Measurements from ENCODE around the gene CACNB4.

The CACNB4 gene

DNA sequence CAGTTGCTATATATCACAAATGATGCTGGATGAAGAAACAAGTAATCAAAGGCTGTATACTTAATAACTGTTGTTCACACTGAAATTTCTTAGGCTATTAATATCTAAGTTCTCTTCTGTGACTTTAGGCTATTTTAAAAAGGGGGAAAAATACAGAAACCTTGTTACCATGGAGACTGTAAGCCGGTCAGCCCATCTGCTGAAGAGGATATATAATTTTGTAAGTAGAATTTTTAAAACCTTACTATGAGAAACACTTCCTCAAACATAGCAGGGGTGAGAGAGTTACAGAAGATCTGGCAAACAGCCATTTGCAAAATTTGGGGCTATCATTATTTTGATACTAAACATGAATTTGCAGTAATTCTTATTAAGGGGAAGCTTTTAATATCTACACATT lies 27.8 kb downstream of the CACNB4 start:
- TF ChIP-seq GATA3 (IDR thresholded peaks at IDR 0.05; ENCODE audit: low read depth, low read length) (no peak), GATA2 (IDR thresholded peaks at IDR 0.05; ENCODE audit: low read depth, low read length) (no peak)

DNA sequence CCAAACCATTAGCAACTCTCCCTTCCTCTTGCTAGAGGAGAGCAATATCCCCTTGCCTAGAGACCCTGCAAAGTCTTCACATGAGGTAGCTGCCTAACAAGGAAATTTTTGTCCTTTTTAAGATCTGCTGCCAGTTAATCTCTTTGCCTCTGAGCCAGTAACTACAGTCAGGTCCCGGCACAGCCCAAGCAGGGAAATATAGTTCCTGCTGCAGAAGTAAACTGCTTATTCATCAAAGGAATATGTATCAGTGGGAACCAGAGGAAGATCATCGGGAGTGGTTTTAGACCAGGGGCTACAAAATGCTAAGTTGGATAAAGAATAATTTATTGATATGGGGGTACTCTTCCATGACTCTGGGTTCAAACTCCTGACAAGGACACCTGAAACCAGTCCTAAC lies 30.6 kb downstream of the CACNB4 start:
- TF ChIP-seq GATA2 (IDR thresholded peaks at IDR 0.05; ENCODE audit: low read depth, low read length) (no peak), GATA3 (IDR thresholded peaks at IDR 0.05; ENCODE audit: low read depth, low read length) (no peak)

DNA sequence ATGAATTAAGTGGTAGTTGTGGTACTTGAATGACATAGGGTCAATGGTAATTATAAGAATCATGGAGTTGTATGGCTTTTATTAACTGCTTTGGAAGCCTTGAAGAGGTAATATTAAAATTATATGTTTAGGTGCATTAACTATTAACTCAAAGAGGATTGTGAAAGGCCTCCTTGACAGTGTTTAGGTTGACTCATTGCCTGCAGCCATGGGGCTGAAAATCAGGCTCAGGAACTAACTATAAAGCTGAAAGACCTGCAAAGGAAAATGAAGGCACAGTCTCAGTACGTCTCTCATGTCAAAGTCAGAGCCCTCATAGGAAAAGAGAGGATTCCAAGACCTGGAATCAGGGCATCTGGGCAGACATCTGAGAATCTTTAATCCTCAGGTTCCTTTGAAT lies 31.0 kb downstream of the CACNB4 start:
- TF ChIP-seq GATA3 (IDR thresholded peaks at IDR 0.05; ENCODE audit: low read depth, low read length): no peak
- no peak for TF ChIP-seq GATA2 (IDR thresholded peaks at IDR 0.05; ENCODE audit: low read depth, low read length)

DNA sequence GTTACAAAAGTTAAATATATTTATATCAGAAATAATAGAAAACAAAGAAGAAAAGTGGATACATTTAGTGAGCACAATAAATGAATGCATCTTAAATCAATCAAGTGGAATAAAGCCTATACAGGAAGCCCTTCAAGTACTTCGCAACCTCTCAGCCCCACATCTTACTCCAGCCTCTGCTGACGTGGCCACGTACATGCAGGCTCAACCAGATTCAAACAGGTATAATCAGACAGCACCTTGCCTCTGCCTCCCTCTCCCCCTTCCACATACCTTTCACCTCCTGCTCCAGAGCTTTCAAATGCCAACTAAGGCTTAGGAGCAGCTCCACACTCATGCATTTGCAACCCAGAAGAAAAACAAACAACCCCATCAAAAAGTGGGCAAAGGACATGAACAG lies 32.9 kb downstream of the CACNB4 start:
- TF ChIP-seq GATA3 (IDR thresholded peaks at IDR 0.05; ENCODE audit: low read depth, low read length): no peak
- TF ChIP-seq GATA2 (IDR thresholded peaks at IDR 0.05; ENCODE audit: low read depth, low read length): no peak

DNA sequence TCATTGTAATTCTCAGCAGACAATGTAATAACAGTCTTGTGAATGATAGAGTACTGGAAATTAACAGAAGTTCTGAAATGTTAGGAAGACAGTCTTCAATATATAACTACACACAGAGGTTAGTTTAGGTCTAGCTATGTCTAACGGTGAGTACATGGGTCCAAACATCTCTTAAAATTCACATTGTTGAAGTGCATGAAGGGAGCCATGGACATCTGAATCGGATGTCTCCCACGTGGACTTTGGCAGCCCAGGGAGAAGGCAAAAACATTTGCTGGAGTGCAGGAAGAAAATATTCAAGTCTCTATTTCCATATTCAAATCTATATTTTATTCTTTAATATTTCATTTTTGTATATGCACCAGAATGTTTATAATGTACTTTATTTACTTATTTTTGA lies 34.8 kb downstream of the CACNB4 start:
- TF ChIP-seq GATA2 (IDR thresholded peaks at IDR 0.05; ENCODE audit: low read depth, low read length): no peak
- no peak for TF ChIP-seq GATA3 (IDR thresholded peaks at IDR 0.05; ENCODE audit: low read depth, low read length)

DNA sequence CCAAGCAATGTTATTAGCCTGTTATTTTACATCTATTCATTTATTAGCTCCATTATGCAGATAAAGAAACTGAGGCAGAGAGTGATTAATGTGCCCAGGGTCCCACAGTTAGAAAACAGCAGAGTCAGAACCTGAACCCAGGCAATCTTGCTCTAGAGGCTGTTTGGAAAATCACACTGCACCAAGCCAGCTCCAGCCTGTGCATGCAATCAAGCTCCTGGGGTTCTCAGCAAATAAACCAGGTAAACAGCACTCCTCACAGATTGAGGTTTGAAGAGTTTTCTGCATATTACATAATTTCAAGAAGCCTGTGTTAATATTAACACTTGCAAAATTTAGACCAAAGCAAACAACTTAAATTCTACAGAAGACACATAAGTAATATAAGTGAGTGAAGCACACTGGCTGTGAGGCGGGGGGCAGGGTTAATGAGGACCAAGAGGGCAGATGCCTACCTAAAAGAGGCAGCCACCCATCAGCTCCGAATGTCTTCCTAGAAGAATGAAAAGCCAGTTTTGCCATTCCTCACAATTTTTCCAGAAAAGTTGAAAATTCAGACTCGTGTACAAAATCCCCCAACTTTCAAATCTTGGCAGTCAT lies 35.4 kb downstream of the CACNB4 start:
- no peak for TF ChIP-seq GATA2 (IDR thresholded peaks at IDR 0.05; ENCODE audit: low read depth, low read length)
- TF ChIP-seq GATA3 (IDR thresholded peaks at IDR 0.05; ENCODE audit: low read depth, low read length): no peak

DNA sequence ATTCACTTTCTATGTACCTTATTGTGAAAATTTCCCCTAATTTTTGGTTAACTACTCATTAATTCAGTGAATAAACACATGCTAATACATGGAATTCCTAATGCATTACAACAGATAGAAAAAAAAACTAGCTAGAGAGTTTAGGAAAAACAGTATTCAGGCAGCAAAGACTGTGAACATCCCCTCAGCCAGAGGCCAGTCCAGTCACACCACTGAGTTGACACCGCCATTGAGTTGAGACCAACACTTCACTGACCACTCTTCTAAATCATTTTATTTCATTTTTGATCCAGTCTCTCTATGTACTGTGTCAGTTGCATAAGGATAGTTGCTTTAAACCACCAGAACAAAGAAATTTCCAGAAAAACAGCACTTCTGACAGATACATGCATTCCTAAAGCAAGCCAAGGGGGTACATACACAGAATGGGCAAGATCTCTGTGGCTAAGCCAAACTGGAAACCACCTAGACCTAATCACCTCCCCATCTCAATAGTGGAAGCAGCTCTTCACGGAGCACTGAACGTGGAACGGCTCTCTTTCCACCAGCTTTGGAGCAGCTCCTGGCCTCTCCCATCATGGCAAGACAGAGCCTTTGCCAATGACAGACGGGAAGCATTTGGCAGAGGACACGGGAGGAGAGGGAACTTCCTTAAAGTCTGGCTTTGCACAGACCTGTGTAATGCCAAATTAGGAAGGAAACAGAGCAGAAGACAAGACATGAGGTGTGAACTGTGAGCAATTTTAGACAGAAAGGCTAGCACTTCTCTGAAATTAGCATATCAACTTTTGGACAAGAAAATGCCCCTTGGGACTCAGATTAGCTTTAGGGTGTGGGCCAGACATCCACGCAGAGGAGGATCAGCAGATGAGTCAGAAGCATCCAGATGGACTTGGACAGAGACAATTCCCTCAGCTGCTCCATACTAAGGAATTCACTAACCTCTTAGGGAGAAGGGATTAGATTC lies 36.4 kb downstream of the CACNB4 start:
- TF ChIP-seq GATA2 (IDR thresholded peaks at IDR 0.05; ENCODE audit: low read depth, low read length) (no peak), GATA3 (IDR thresholded peaks at IDR 0.05; ENCODE audit: low read depth, low read length) (no peak)

DNA sequence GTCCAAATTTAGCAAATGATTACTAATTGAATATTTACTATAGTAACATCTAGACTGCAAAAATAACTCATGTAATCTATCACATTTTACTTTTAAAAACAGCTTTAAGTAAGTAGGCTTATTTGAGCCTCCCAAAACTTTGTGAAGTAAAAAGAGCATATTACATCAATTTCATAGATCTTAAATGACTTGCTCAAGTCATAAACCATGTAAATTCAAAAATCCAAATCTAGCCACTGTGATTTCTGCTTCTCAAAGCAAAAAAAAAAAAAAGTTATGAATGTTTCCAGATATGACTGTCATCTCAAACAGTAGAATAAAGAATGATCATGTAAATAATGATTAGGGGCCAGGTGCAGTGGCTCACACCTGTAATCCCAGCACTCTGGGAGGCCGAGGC lies 37.5 kb downstream of the CACNB4 start:
- TF ChIP-seq GATA3 (IDR thresholded peaks at IDR 0.05; ENCODE audit: low read depth, low read length): no peak
- TF ChIP-seq GATA2 (IDR thresholded peaks at IDR 0.05; ENCODE audit: low read depth, low read length): no peak

DNA sequence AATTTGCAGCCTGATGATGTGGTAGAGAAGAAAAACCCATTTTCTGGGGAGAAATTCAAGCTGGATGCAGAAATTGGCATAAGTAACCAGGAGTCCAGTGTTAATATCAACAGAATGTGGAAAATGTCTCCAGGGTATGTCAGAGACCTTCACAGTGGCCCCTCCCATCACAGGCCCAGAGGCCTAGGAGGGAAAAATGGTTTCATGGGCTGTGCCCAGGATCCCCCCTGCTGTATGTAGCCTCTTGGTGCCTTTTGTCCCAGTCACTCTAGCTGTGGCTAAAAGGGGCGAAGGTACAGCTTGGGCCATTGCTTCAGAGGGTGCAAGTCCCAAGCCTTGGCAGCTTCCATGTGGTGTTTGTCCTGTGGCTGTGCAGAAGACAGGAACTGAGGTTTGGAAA lies 40.2 kb downstream of the CACNB4 start:
- no peak for TF ChIP-seq GATA2 (IDR thresholded peaks at IDR 0.05; ENCODE audit: low read depth, low read length)
- TF ChIP-seq GATA3 (IDR thresholded peaks at IDR 0.05; ENCODE audit: low read depth, low read length): no peak

DNA sequence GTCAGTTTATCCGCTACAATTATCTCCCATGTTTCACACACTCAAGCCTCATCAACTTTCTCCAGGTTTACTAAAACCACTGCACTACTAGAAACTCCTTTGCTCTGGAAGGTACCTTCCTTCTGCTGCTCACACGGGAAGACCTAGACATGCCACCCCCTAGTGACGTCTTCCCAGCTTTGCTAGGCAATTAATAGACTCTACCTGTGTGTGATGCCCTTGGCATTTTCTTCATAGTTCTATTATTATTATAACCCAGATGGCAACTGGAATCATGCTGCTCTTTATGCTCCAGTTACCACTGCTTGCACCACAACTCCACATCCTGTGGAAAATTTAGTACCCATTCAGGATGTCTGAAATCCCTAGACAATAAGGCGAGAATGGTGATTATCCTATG lies 42.4 kb downstream of the CACNB4 start:
- no peak for TF ChIP-seq GATA2 (IDR thresholded peaks at IDR 0.05; ENCODE audit: low read depth, low read length)
- no peak for TF ChIP-seq GATA3 (IDR thresholded peaks at IDR 0.05; ENCODE audit: low read depth, low read length)

DNA sequence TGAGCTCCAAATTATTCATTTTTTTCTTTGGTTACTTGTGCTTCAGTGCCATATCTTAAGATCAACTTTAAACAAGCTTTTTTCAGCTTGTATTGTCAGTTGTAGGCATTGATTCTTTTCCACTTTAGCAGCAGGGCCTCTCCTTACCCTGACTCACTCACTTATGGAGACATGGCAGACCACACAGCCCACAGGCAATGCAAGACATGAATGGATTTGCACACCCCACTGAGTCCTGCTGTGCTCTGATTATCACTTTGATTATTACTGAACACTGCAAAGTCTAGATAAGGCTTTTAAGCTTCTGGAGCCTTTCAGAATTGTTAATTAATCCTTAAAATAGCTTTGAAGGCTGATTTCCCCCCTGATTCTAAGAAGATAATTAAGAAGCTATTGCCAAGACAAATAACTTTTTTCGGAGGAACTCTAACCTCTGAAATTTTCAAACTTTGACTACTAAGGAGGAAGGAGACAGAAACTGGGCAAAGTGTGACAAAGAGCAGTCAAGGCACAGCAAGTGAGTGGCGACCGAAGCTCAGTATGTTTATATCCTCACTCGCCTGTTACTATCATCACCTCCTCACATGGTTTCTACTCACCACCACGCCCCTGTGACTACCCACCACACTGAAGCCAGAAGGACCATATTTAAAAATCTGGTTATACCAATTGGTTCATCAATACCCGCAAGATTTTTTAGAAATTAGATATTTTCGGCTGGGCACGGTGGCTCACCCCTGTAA lies 43.3 kb downstream of the CACNB4 start:
- TF ChIP-seq GATA2 (IDR thresholded peaks at IDR 0.05; ENCODE audit: low read depth, low read length) (no peak), GATA3 (IDR thresholded peaks at IDR 0.05; ENCODE audit: low read depth, low read length) (no peak; the same call in 1 of the 2 replicates)

DNA sequence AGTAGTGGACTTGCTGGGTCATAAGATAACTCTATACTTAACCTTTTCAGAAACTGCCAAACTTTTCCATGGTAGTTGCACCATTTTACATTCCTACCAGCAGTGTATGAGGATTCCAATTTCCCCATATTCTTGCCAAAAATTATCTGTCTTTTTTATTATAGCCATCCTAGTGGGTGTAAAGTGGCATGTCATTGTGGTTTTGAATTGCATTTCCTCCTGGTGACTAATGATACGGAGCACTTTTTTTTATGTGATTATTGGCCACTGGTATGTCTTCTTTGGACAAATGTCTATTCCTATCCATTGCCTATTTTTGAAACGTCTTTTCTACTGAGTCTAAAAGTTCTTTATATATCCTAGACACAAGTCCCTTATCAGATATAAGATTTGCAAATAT lies 44.3 kb downstream of the CACNB4 start:
- TF ChIP-seq GATA3 (IDR thresholded peaks at IDR 0.05; ENCODE audit: low read depth, low read length): no peak
- TF ChIP-seq GATA2 (IDR thresholded peaks at IDR 0.05; ENCODE audit: low read depth, low read length): no peak

DNA sequence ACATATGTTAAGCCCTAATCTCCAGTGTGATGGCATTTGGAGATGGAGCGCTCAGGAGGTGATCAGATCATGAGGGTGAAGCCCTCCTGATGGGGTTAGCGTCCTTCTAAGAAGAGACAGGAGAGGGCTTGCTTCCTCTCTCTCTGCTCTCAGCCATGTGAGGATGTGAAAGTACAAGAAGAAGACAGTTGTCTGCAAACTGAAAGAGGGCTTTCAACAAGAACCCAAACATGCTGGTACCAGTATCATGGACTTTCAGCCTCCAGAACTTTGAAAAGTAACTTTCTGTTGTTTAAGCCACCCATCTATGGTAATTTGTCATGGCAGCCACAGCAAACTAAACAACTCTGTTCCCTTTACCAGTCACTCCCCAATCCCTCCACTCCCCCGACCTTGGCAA lies 47.4 kb downstream of the CACNB4 start:
- TF ChIP-seq GATA3 (IDR thresholded peaks at IDR 0.05; ENCODE audit: low read depth, low read length) (no peak), GATA2 (IDR thresholded peaks at IDR 0.05; ENCODE audit: low read depth, low read length) (no peak)

DNA sequence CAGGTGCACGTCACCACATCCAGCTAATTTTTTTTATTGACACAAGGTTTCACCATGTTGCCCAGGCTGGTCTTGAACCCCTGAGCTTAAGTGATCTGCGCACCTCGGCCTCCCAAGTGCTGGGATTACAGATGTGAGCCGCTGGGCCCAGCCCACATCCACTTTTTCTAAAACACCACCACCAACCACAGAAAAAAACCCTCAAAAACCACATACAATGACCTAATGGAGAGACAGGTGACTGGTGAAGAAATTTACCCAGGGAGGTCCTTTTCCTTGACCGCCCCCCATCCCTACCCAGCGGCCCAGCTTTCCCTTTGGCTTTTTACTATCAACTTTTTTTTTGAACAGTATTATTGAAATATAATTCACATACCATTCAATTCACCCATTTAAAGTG lies 47.9 kb downstream of the CACNB4 start:
- TF ChIP-seq GATA3 (IDR thresholded peaks at IDR 0.05; ENCODE audit: low read depth, low read length) (no peak), GATA2 (IDR thresholded peaks at IDR 0.05; ENCODE audit: low read depth, low read length) (no peak)
